GM12878 (cell line): Measurements from ENCODE around the gene HSF4. TPM values are rescaled to one million over a fixed set of nuclear protein-coding genes. Genes with fewer than 3 reads are reported as not detected.

Experiments used
- ATAC-seq: fragments of 200-7000 bp; cut with Tn5 transposase; 3 replicates; pipeline ENCODE4 v1.9.1; 2020; ENCODE audit warnings: mild to moderate bottlenecking, moderate library complexity
- BruUV-seq: library from RNA; stranded (reverse); fragments of 400-500 nt; replicated peaks from 2 replicates; lab custom pipeline; 2021; lab: Mats Ljungman, UMichigan
- CTCF ChIA-PET: fragments of 300-600 bp; sonication (Branson Sonifier 250); formaldehyde crosslinking; extraction: SDS; loops from one replicate; lab custom pipeline; 2021; ENCODE audit warnings: inconsistent platforms; lab: Yijun Ruan, JAX
- POLR2A ChIA-PET: fragments of 350-600 bp; formaldehyde crosslinking; extraction: SDS; loops from one replicate; lab custom pipeline; 2021; ENCODE audit warnings: inconsistent platforms; lab: Charles Lee
- RAD21 ChIA-PET: fragments of 300-600 bp; sonication (Branson Sonifier 250); formaldehyde crosslinking; loops from one replicate; lab custom pipeline; 2023; ENCODE audit warnings: antibody characterized with exemption; ENCODE audit not compliant: unreplicated experiment; lab: Charles Lee
- SMC1A ChIA-PET: fragments of 300-600 bp; sonication (Branson Sonifier 250); formaldehyde crosslinking; loops from one replicate; lab custom pipeline; 2023; ENCODE audit not compliant: unreplicated experiment, uncharacterized antibody; lab: Charles Lee
- DNase-seq: peaks from one replicate; pipeline ENCODE4 v3.0.0-alpha.2; 2011; ENCODE audit warnings: low read depth, low spot score
- FAIRE-seq: peaks from 3 replicates; lab custom pipeline; 2011; peaks lifted over from hg19 to GRCh38; lab: Jason Lieb, UNC
- H2AFZ ChIP-seq: 2 replicates; pipeline ENCODE4 v1.6.0; 2011; ENCODE audit warnings: low read depth, low read length, control low read depth; ENCODE audit not compliant: control insufficient read depth
- H3K27ac ChIP-seq: 2 replicates; pipeline ENCODE4 v1.5.1; 2011; ENCODE audit warnings: control low read depth; ENCODE audit not compliant: control insufficient read depth, insufficient read depth
- H3K27me3 ChIP-seq, 2 experiments: replicated peaks in 1 of 2; 2 replicates each; pipeline versions ENCODE4 v1.6.0 to v1.6.1; 2011; ENCODE audit warnings: low read length in 1 of 2; ENCODE audit not compliant: control insufficient read depth in 2 of 2, insufficient read depth in 2 of 2
- H3K36me3 ChIP-seq, 2 experiments: 2 replicates each; pipeline ENCODE4 v1.5.1; 2011; ENCODE audit warnings: low read length in 1 of 2; ENCODE audit not compliant: control insufficient read depth in 2 of 2, insufficient read depth in 2 of 2
- H3K4me1 ChIP-seq: 2 replicates; pipeline ENCODE4 v1.6.1; 2011; ENCODE audit warnings: mild to moderate bottlenecking, low read length, moderate library complexity, mixed read lengths; ENCODE audit not compliant: control insufficient read depth, insufficient read depth
- H3K4me2 ChIP-seq: 2 replicates; pipeline ENCODE4 v1.6.0; 2011; ENCODE audit warnings: control low read depth; ENCODE audit not compliant: control insufficient read depth, insufficient read depth
- H3K4me3 ChIP-seq: fragments of 200-600 bp; sonication (generic); 2 replicates; pipeline ENCODE4 v1.5.1; 2016
- H3K79me2 ChIP-seq: 2 replicates; pipeline ENCODE4 v1.6.0; 2011; ENCODE audit warnings: low read length; ENCODE audit not compliant: control insufficient read depth, insufficient read depth
- H3K9ac ChIP-seq: 2 replicates; pipeline ENCODE4 v1.8.0; 2011; ENCODE audit warnings: low read length, control low read depth, mixed read lengths; ENCODE audit not compliant: control insufficient read depth, insufficient read depth
- H3K9me3 ChIP-seq: replicated peaks from 3 replicates; pipeline ENCODE4 v1.5.1; 2011; ENCODE audit warnings: mild to moderate bottlenecking, low read length; ENCODE audit not compliant: control insufficient read depth, insufficient read depth
- H4K20me1 ChIP-seq: 2 replicates; pipeline ENCODE4 v1.6.0; 2011; ENCODE audit not compliant: control insufficient read depth, insufficient read depth
- CBFB ChIP-seq: IDR thresholded peaks from 2 replicates; pipeline ENCODE4 v1.6.1; 2016; ENCODE audit warnings: antibody characterized with exemption, low read depth
- FOXK2 ChIP-seq: fragments of 450-650 bp; IDR thresholded peaks from 2 replicates; pipeline ENCODE4 v1.6.1; 2017; ENCODE audit warnings: mild to moderate bottlenecking, moderate library complexity
- IKZF1 ChIP-seq: fragments of 450-650 bp; conservative IDR thresholded peaks from 2 replicates; pipeline ENCODE4 v1.6.1; 2017; ENCODE audit warnings: antibody characterized with exemption, mild to moderate bottlenecking
- NR2C2 ChIP-seq: IDR thresholded peaks from 2 replicates; pipeline ENCODE4 v1.6.1; 2011; ENCODE audit warnings: borderline replicate concordance, low read depth; ENCODE audit not compliant: control insufficient read depth, insufficient read length
- WRNIP1 ChIP-seq: IDR thresholded peaks from 2 replicates; pipeline ENCODE4 v1.6.1; 2011; ENCODE audit warnings: low read depth, low read length, improper control_type of control experiment, borderline replicate concordance
- WGBS: methylation state at CpG from one replicate; pipeline ENCODE4 v1.1.6; 2016; ENCODE audit warnings: low lambda C conversion rate; ENCODE audit not compliant: insufficient replicate concordance, insufficient coverage; ENCODE audit errors: missing lambda C conversion rate; 5-methylcytosine and 5-hydroxymethylcytosine counted together
- in situ Hi-C: fragments of 300-500 bp; cut with MboI; formaldehyde crosslinking; loops from 9 replicates; pipeline ENCODE4 v1.14.3; 2018; ENCODE audit warnings: mixed read lengths
- intact Hi-C: fragments of 100-400 bp; cut with micrococcal nuclease; formaldehyde crosslinking; loops from one replicate; pipeline ENCODE4 v1.14.2; 2022; ENCODE audit not compliant: unreplicated experiment
- polyA plus RNA-seq, 11 experiments: library from polyadenylated mRNA; depleted of rRNA in 4 of 11; unstranded in 6 of 11; stranded (reverse) in 5 of 11; fragments of >200 nt; fragmentation: Nextera tagmentation in 4 of 11; fragmentation: Illumina TruSeq in 1 of 11; extraction: Ambion mirVana in 4 of 11; extraction: Trizol in 1 of 11; gene quantifications; 1 replicate in 1 of 11; 2 replicates in 10 of 11; pipeline versions ENCODE4 v1.2.1 to v1.2.3, GENCODE V29; 2011 to 2016; ENCODE audit warnings: inconsistent platforms in 2 of 11, missing spikeins in 2 of 11, low read depth in 1 of 11
- total RNA-seq, 4 experiments: library from RNA; depleted of rRNA in 3 of 4; stranded (reverse); fragments of >200 nt in 3 of 4; fragmentation: Illumina TruSeq in 1 of 4; extraction: Trizol in 1 of 4; gene quantifications; 2 replicates each; pipeline versions ENCODE4 v1.2.1 to v1.2.3, GENCODE V29; 2013 to 2021
- TF ChIP-seq, protein P1 (sequence below): fragments of 450-650 bp; IDR thresholded peaks from 2 replicates; pipeline ENCODE4 v1.6.1; 2017; ENCODE audit warnings: low read depth, mild to moderate bottlenecking, moderate library complexity
- TF ChIP-seq, protein P2 (sequence below): fragments of 150-350 bp; IDR thresholded peaks from 2 replicates; pipeline ENCODE4 v1.6.1; 2014; ENCODE audit warnings: mild to moderate bottlenecking, low read depth, low read length
- TF ChIP-seq, protein P3 (sequence below): fragments of 450-650 bp; IDR thresholded peaks from 2 replicates; pipeline ENCODE4 v1.6.1; 2017; ENCODE audit warnings: mild to moderate bottlenecking
- TF ChIP-seq, protein P4 (sequence below): fragments of 450-650 bp; IDR thresholded peaks from 2 replicates; pipeline ENCODE4 v1.6.1; 2018; ENCODE audit warnings: mild to moderate bottlenecking, low read depth, moderate library complexity; ENCODE audit not compliant: partially characterized antibody

HSF4 gene
- total and polyA plus RNA-seq, 10 of the 15 experiments (the other 5 are each of a cell fraction or from before 2014, with no cell fraction given) = 0.31 to 9.9 (median 2.6) TPM; not detected in 1

DNA sequence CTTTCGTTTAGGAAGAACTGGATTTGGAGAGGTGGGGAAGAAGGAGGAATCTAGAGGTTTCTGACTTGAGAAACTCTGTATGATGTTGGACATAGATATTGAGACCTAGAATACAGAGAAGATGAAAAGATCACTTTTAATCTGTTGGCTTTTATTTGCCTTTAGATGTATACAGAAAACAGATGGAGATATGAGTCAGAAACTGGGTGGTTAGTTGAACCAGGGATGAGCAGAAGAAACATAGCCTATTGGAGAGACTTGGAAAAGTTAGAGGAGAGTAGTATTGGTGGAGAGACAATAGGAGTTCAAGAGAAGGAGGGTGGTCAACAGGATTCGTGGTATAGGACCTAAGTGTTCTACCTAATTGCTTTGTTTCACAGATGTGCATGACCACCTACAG is 49.8 kb upstream of the HSF4 start:
- RAD21 ChIA-PET = no interaction called here
- ATAC-seq = no peak
- no peak for FAIRE-seq
- intact Hi-C loops = no loop called here
- CTCF ChIA-PET = interaction anchor here (1.0 to 2.9 kb wide), 4 partner anchors 14 to 160 kb away, joined by 4 to 12 read pairs (median 4); no protein-coding TSS in a partner anchor
- TF ChIP-seq WRNIP1 = no peak
- TF ChIP-seq, protein P1, sequence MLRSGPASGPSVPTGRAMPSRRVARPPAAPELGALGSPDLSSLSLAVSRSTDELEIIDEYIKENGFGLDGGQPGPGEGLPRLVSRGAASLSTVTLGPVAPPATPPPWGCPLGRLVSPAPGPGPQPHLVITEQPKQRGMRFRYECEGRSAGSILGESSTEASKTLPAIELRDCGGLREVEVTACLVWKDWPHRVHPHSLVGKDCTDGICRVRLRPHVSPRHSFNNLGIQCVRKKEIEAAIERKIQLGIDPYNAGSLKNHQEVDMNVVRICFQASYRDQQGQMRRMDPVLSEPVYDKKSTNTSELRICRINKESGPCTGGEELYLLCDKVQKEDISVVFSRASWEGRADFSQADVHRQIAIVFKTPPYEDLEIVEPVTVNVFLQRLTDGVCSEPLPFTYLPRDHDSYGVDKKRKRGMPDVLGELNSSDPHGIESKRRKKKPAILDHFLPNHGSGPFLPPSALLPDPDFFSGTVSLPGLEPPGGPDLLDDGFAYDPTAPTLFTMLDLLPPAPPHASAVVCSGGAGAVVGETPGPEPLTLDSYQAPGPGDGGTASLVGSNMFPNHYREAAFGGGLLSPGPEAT = no peak
- TF ChIP-seq IKZF1 = no peak
- no peak for TF ChIP-seq FOXK2
- TF ChIP-seq, protein P2, sequence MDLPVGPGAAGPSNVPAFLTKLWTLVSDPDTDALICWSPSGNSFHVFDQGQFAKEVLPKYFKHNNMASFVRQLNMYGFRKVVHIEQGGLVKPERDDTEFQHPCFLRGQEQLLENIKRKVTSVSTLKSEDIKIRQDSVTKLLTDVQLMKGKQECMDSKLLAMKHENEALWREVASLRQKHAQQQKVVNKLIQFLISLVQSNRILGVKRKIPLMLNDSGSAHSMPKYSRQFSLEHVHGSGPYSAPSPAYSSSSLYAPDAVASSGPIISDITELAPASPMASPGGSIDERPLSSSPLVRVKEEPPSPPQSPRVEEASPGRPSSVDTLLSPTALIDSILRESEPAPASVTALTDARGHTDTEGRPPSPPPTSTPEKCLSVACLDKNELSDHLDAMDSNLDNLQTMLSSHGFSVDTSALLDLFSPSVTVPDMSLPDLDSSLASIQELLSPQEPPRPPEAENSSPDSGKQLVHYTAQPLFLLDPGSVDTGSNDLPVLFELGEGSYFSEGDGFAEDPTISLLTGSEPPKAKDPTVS = no peak
- no peak for TF ChIP-seq CBFB
- TF ChIP-seq NR2C2 = no peak
- TF ChIP-seq, protein P3, sequence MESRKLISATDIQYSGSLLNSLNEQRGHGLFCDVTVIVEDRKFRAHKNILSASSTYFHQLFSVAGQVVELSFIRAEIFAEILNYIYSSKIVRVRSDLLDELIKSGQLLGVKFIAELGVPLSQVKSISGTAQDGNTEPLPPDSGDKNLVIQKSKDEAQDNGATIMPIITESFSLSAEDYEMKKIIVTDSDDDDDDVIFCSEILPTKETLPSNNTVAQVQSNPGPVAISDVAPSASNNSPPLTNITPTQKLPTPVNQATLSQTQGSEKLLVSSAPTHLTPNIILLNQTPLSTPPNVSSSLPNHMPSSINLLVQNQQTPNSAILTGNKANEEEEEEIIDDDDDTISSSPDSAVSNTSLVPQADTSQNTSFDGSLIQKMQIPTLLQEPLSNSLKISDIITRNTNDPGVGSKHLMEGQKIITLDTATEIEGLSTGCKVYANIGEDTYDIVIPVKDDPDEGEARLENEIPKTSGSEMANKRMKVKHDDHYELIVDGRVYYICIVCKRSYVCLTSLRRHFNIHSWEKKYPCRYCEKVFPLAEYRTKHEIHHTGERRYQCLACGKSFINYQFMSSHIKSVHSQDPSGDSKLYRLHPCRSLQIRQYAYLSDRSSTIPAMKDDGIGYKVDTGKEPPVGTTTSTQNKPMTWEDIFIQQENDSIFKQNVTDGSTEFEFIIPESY = no peak
- TF ChIP-seq, protein P4, sequence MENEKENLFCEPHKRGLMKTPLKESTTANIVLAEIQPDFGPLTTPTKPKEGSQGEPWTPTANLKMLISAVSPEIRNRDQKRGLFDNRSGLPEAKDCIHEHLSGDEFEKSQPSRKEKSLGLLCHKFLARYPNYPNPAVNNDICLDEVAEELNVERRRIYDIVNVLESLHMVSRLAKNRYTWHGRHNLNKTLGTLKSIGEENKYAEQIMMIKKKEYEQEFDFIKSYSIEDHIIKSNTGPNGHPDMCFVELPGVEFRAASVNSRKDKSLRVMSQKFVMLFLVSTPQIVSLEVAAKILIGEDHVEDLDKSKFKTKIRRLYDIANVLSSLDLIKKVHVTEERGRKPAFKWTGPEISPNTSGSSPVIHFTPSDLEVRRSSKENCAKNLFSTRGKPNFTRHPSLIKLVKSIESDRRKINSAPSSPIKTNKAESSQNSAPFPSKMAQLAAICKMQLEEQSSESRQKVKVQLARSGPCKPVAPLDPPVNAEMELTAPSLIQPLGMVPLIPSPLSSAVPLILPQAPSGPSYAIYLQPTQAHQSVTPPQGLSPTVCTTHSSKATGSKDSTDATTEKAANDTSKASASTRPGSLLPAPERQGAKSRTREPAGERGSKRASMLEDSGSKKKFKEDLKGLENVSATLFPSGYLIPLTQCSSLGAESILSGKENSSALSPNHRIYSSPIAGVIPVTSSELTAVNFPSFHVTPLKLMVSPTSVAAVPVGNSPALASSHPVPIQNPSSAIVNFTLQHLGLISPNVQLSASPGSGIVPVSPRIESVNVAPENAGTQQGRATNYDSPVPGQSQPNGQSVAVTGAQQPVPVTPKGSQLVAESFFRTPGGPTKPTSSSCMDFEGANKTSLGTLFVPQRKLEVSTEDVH = no peak
- Histone ChIP-seq H3K36me3 (no peaks in the 10 kb centered on the region; a peak in 1 of 4 replicates), H3K27ac (no peak overlapping the region), H2AFZ (no peak overlapping the region), H3K9me3 (no peaks in the 10 kb centered on the region), H3K4me1 (peaks cover 3% of the 10 kb centered on the region; the same call in 1 of the 2 replicates), H3K27me3 (no peaks in the 10 kb centered on the region), H3K9ac (no peak overlapping the region), H4K20me1 (no peaks in the 10 kb centered on the region), H3K4me3 (no peak overlapping the region), H3K4me2 (no peak overlapping the region), H3K79me2 (peaks cover 22% of the 10 kb centered on the region)
- BruUV-seq = no TSS peak
- WGBS = 53% methylated on average over 2 of the region's 2 CpGs
- POLR2A ChIA-PET = interaction anchor here (1.0 kb wide), 1 partner anchor 10 kb away, joined by 4 read pairs; no protein-coding TSS in a partner anchor
- in situ Hi-C loops = no loop called here
- SMC1A ChIA-PET = interaction anchor here (1.3 to 2.1 kb wide), 3 partner anchors 14 to 96 kb away, joined by 3 to 8 read pairs (median 4); no protein-coding TSS in a partner anchor
- DNase-seq = no peak
